Mesendoderm (in vitro differentiated cells): Measurements from ENCODE around the gene RBBP5.
A peak's percentile ranks its signal among the peaks of the same experiment; 100 is the strongest.

ENCODE experiments used
- DNase-seq: peaks from one replicate; pipeline ENCODE4 v3.0.0; 2013
- H2AK5ac ChIP-seq: 2 replicates; pipeline ENCODE4 v1.6.1; 2013; ENCODE audit warnings: low read length, inconsistent platforms
- H2BK120ac ChIP-seq: 2 replicates; pipeline ENCODE4 v1.6.1; 2013; ENCODE audit warnings: low read depth, mild to moderate bottlenecking, low read length, moderate library complexity, mixed read lengths
- H2BK15ac ChIP-seq: replicated peaks from 2 replicates; pipeline ENCODE4 v1.6.1; 2013; ENCODE audit warnings: low read depth, mild to moderate bottlenecking, moderate library complexity
- H2BK5ac ChIP-seq: 2 replicates; pipeline ENCODE4 v1.6.1; 2013; ENCODE audit warnings: low read length, inconsistent platforms
- H3K18ac ChIP-seq: 2 replicates; pipeline ENCODE4 v1.6.1; 2013; ENCODE audit warnings: mild to moderate bottlenecking, low read length, mixed read lengths
- H3K23ac ChIP-seq: one replicate; pipeline ENCODE4 v1.6.1; 2013; ENCODE audit warnings: low read length
- H3K27ac ChIP-seq: 2 replicates; pipeline ENCODE4 v1.5.1; 2013; ENCODE audit warnings: low read depth, mild to moderate bottlenecking, inconsistent platforms, low read length, moderate library complexity
- H3K27me3 ChIP-seq: 2 replicates; pipeline ENCODE4 v1.6.1; 2013; ENCODE audit warnings: low read length, control low read depth, mild to moderate bottlenecking, inconsistent platforms; ENCODE audit not compliant: insufficient read depth, poor library complexity
- H3K36me3 ChIP-seq: 2 replicates; pipeline ENCODE4 v1.6.1; 2013; ENCODE audit warnings: low read length, inconsistent platforms; ENCODE audit not compliant: control insufficient read depth, insufficient read depth
- H3K4ac ChIP-seq: one replicate; pipeline ENCODE4 v1.6.1; 2013; ENCODE audit warnings: low read depth, mild to moderate bottlenecking, low read length, moderate library complexity
- H3K4me1 ChIP-seq: 2 replicates; pipeline ENCODE4 v1.6.1; 2013; ENCODE audit warnings: low read depth, low read length, inconsistent platforms; ENCODE audit not compliant: control insufficient read depth
- H3K4me2 ChIP-seq: 2 replicates; pipeline ENCODE4 v1.6.1; 2013; ENCODE audit warnings: low read length
- H3K4me3 ChIP-seq: 2 replicates; pipeline ENCODE4 v1.5.1; 2013; ENCODE audit warnings: mild to moderate bottlenecking, low read length
- H3K56ac ChIP-seq: one replicate; pipeline ENCODE4 v1.6.1; 2013; ENCODE audit warnings: low read length
- H3K79me1 ChIP-seq: 2 replicates; pipeline ENCODE4 v1.6.1; 2013; ENCODE audit warnings: low read length, inconsistent platforms
- H3K79me2 ChIP-seq: 2 replicates; pipeline ENCODE4 v1.6.1; 2013; ENCODE audit warnings: mild to moderate bottlenecking, low read length; ENCODE audit not compliant: control insufficient read depth, insufficient read depth
- H3K9ac ChIP-seq: 2 replicates; pipeline ENCODE4 v1.6.1; 2013; ENCODE audit warnings: low read length, inconsistent platforms
- H4K5ac ChIP-seq: one replicate; pipeline ENCODE4 v1.6.1; 2013; ENCODE audit warnings: low read length
- H4K8ac ChIP-seq: one replicate; pipeline ENCODE4 v1.6.1; 2013; ENCODE audit warnings: low read depth, mild to moderate bottlenecking, control low read depth, low read length, moderate library complexity
- WGBS: extraction: QIAGEN DNeasy Blood & Tissue Kit; methylation state at CpG from one replicate; pipeline ENCODE4 v1.1.7; 2013; ENCODE audit warnings: low lambda C conversion rate, missing lambda C conversion rate; ENCODE audit not compliant: insufficient coverage; ENCODE audit errors: extremely low coverage; 5-methylcytosine and 5-hydroxymethylcytosine counted together

Gene RBBP5

GRCh38 chr1:205047764-205048231, 74.0 kb downstream of the RBBP5 start:
- H3K4me1 ChIP-seq = no peaks in the 10 kb centered on the region
- DNase-seq = no peak
- no peak overlapping the region for H4K8ac ChIP-seq

DNA sequence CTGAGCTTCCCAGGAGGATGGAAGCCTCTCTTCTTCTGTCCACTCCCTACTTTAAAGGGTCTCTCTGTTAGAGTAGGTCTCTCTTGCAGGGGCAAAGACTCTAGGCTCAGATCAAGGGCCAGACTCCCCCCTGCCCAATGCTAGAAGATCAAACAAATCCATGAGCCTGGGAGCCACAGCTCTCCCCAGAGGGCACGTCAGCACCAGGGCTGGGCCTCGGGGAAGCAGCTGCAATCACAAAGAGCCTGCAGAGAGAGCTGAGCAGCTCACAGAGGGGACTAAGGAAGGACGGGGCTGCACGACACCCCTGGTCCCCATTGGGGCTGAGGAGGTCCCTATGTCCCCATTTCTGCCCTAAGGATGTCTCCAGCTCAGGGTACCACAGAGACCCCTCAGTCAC, 74.9 kb downstream of the RBBP5 start:
- WGBS = no CpG with 5 or more reads among the region's 4 CpGs
- H3K9ac ChIP-seq = no peak overlapping the region
- H3K36me3 ChIP-seq = no peaks in the 10 kb centered on the region
- no peak overlapping the region for H3K56ac ChIP-seq
- H3K4me3 ChIP-seq = no peak overlapping the region
- DNase-seq = no peak
- no peak overlapping the region for H4K8ac ChIP-seq
- H4K5ac ChIP-seq = no peak overlapping the region
- no peak overlapping the region for H3K4ac ChIP-seq
- no peak overlapping the region for H2BK15ac ChIP-seq
- no peak overlapping the region for H3K18ac ChIP-seq
- no peaks in the 10 kb centered on the region for H3K79me2 ChIP-seq
- no peaks in the 10 kb centered on the region for H3K4me1 ChIP-seq
- no peak overlapping the region for H3K4me2 ChIP-seq
- H3K27me3 ChIP-seq = peaks cover 8% of the 10 kb centered on the region
- no peak overlapping the region for H2BK120ac ChIP-seq
- H3K27ac ChIP-seq = no peak overlapping the region
- H3K79me1 ChIP-seq = no peaks in the 10 kb centered on the region
- H3K23ac ChIP-seq = no peak overlapping the region
- H2BK5ac ChIP-seq = no peak overlapping the region
- no peak overlapping the region for H2AK5ac ChIP-seq

More at GRCh38 chr1:205047764-205048231, 74.0 kb downstream of the RBBP5 start:
- Histone ChIP-seq H3K4ac (no peak overlapping the region), H3K36me3 (no peaks in the 10 kb centered on the region), H2BK120ac (no peak overlapping the region), H3K4me3 (no peak overlapping the region), H3K79me2 (no peaks in the 10 kb centered on the region), H2AK5ac (no peak overlapping the region), H3K27me3 (peaks cover 2% of the 10 kb centered on the region), H3K79me1 (no peaks in the 10 kb centered on the region), H3K23ac (no peak overlapping the region), H4K5ac (no peak overlapping the region), H3K4me2 (no peak overlapping the region), H3K27ac (no peak overlapping the region), H2BK5ac (no peak overlapping the region), H2BK15ac (no peak overlapping the region), H3K18ac (no peak overlapping the region), H3K56ac (no peak overlapping the region), H3K9ac (no peak overlapping the region)
- no CpG with 5 or more reads among the region's 5 CpGs for WGBS

- DNase-seq = no peak
- H3K36me3 ChIP-seq = no peaks in the 10 kb centered on the region
- H3K27ac ChIP-seq = no peak overlapping the region
- H3K4ac ChIP-seq = no peak overlapping the region
- peaks cover 10% of the 10 kb centered on the region for H3K27me3 ChIP-seq
- no peak overlapping the region for H3K18ac ChIP-seq
- no CpG with 5 or more reads among the region's 11 CpGs for WGBS
- no peak overlapping the region for H2AK5ac ChIP-seq
- no peaks in the 10 kb centered on the region for H3K79me1 ChIP-seq
- no peak overlapping the region for H4K8ac ChIP-seq
- H3K9ac ChIP-seq = no peak overlapping the region
- H4K5ac ChIP-seq = no peak overlapping the region
- H3K4me2 ChIP-seq = no peak overlapping the region
- no peak overlapping the region for H2BK120ac ChIP-seq
- no peak overlapping the region for H3K56ac ChIP-seq
- no peak overlapping the region for H3K23ac ChIP-seq
- no peaks in the 10 kb centered on the region for H3K79me2 ChIP-seq
- H2BK15ac ChIP-seq = no peak overlapping the region
- H2BK5ac ChIP-seq = no peak overlapping the region
- no peaks in the 10 kb centered on the region for H3K4me1 ChIP-seq
- H3K4me3 ChIP-seq = no peak overlapping the region
These were observed 76.6 kb downstream of the RBBP5 start for GRCh38 chr1:205045146-205045545.

- Histone ChIP-seq H3K9ac (no peak overlapping the region), H3K4me3 (no peak overlapping the region), H2BK15ac (no peak overlapping the region), H3K4ac (no peak overlapping the region), H3K4me1 (no peaks in the 10 kb centered on the region), H3K23ac (no peak overlapping the region), H4K8ac (no peak overlapping the region), H3K36me3 (no peaks in the 10 kb centered on the region), H3K27ac (no peak overlapping the region), H2AK5ac (no peak overlapping the region), H3K56ac (no peak overlapping the region), H3K4me2 (no peak overlapping the region), H3K79me2 (no peaks in the 10 kb centered on the region), H2BK5ac (no peak overlapping the region), H2BK120ac (no peak overlapping the region), H4K5ac (no peak overlapping the region), H3K79me1 (no peaks in the 10 kb centered on the region), H3K18ac (no peak overlapping the region), H3K27me3 (peaks cover 10% of the 10 kb centered on the region)
- peak; percentile 32 for DNase-seq
- no CpG with 5 or more reads among the region's 5 CpGs for WGBS
These were observed 77.0 kb downstream of the RBBP5 start for GRCh38 chr1:205044741-205045140.

DNA sequence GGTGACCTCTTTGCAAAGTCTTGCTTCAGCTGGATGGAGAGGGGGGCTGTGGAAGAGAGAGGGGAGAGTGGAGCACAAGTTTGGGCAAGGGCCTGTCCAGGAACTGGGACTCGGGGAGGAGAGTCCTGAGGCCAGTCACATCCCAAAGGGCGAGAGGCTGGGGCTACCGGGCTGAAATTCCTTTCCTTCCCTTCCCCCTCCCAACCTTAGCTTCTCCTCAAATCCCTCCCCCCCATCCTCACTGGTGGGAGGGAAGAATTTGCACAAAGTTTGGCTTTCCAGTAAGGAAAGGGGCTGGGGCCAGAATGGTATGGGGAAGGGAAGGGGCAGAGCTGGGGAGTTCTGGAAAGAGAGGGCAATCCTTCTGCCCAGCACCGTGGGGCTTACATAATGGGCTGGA, 77.9 kb downstream of the RBBP5 start:
- no peak overlapping the region for H3K4me3 ChIP-seq
- no peaks in the 10 kb centered on the region for H3K79me1 ChIP-seq
- no peak overlapping the region for H3K18ac ChIP-seq
- H2AK5ac ChIP-seq = no peak overlapping the region
- H3K27ac ChIP-seq = no peak overlapping the region
- DNase-seq = peak; percentile 32
- no peak overlapping the region for H3K9ac ChIP-seq
- H3K23ac ChIP-seq = no peak overlapping the region
- no peak overlapping the region for H4K8ac ChIP-seq
- H2BK120ac ChIP-seq = no peak overlapping the region
- no peak overlapping the region for H3K56ac ChIP-seq
- no peaks in the 10 kb centered on the region for H3K4me1 ChIP-seq
- no peak overlapping the region for H4K5ac ChIP-seq
- no peak overlapping the region for H2BK5ac ChIP-seq
- H3K4me2 ChIP-seq = no peak overlapping the region
- no peaks in the 10 kb centered on the region for H3K36me3 ChIP-seq
- peaks cover 10% of the 10 kb centered on the region for H3K27me3 ChIP-seq
- no peak overlapping the region for H2BK15ac ChIP-seq
- WGBS = no CpG with 5 or more reads among the region's 4 CpGs
- no peaks in the 10 kb centered on the region for H3K79me2 ChIP-seq
- H3K4ac ChIP-seq = no peak overlapping the region
